Suprapubic skin (tissue), 4 donors: ENCODE data around the gene TPBG. TPM values are rescaled to one million over a fixed set of nuclear protein-coding genes. Genes with fewer than 3 reads are reported as not detected.
"Not testable (repeated sequence)": the region's sequence is repeated elsewhere in the genome, so short reads cannot be mapped to it uniquely, and the experiment has no call there.

Source experiments
- DNase-seq, 2 donors: peaks; one replicate each; pipeline ENCODE4 v3.0.0-alpha.2; 2019; ENCODE audit warnings: low spot score in 2 of 2
- H3K27ac ChIP-seq: fragments of 200-600 bp; sonication (generic); one replicate; pipeline ENCODE4 v1.5.1; 2019
- H3K27me3 ChIP-seq: fragments of 200-600 bp; sonication (generic); one replicate; pipeline ENCODE4 v1.5.1; 2019
- H3K36me3 ChIP-seq: fragments of 200-600 bp; sonication (generic); one replicate; pipeline ENCODE4 v1.5.1; 2019
- H3K4me1 ChIP-seq: fragments of 200-600 bp; sonication (generic); one replicate; pipeline ENCODE4 v1.5.1; 2019
- H3K4me3 ChIP-seq: fragments of 200-600 bp; sonication (generic); one replicate; pipeline ENCODE4 v1.5.1; 2019; ENCODE audit warnings: mild to moderate bottlenecking
- H3K9me3 ChIP-seq: fragments of 200-600 bp; sonication (generic); one replicate; pipeline ENCODE4 v1.5.1; 2019
- EP300 ChIP-seq: sonication (generic); formaldehyde crosslinking; IDR thresholded peaks from one replicate; pipeline ENCODE4 v1.6.1; 2017; ENCODE audit warnings: antibody characterized with exemption
- POLR2A ChIP-seq, 2 donors: fragments of 450-650 bp; IDR thresholded peaks; one replicate each; pipeline ENCODE4 v1.6.1; 2017; ENCODE audit warnings: antibody characterized with exemption in 2 of 2, mild to moderate bottlenecking in 2 of 2, moderate library complexity in 2 of 2
- POLR2AphosphoS5 ChIP-seq, 3 donors: sonication (generic); formaldehyde crosslinking; IDR thresholded peaks; one replicate each; pipeline ENCODE4 v1.6.1; 2017; ENCODE audit warnings: antibody characterized with exemption in 3 of 3
- WGBS: methylation state at CpG from one replicate; pipeline ENCODE4 v1.1.5; 2018; 5-methylcytosine and 5-hydroxymethylcytosine counted together
- total RNA-seq, 4 donors: library from RNA; depleted of rRNA; stranded (reverse); fragments of >200 nt; gene quantifications; one replicate each; pipeline ENCODE4 v1.1.0, GENCODE V29; 2016
- TF ChIP-seq, protein P1 (sequence below), 2 donors: fragments of 200-600 bp in 1 of 2; fragments of 450-650 bp in 1 of 2; sonication (generic) in 1 of 2; IDR thresholded peaks; one replicate each; pipeline ENCODE4 v1.5.1; 2016 to 2019; ENCODE audit warnings: antibody characterized with exemption in 2 of 2, mild to moderate bottlenecking in 1 of 2, moderate library complexity in 1 of 2

TPBG gene
- total RNA-seq, 4 donors from 2014 or later: 24.4 to 32.0 (median 29.5) TPM

DNA sequence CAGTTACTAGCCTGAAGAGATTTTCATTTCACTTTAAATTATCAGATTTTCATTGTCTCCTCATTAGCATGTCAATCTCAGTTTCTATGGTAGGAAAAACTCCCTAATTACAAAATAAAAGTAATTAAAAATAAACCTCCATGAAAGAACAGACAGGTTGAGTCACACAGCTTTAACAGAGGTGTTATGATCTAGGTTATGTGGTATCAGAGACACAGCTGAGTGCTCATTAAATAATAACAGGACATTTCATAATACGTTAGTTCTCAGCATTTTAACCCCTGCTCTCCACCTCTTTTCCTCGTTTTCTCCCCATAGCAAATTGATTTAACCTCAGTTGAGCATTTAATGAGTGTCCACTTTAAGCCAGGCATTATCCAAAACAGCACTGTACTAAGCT, 21.9 kb downstream of the TPBG start:
- H3K4me1 ChIP-seq: no peaks in the 10 kb centered on the region
- no peak overlapping the region for H3K4me3 ChIP-seq
- no peaks in the 10 kb centered on the region for H3K36me3 ChIP-seq
- no peaks in the 10 kb centered on the region for H3K27me3 ChIP-seq
- no peak overlapping the region for H3K27ac ChIP-seq
- 51% methylated on average over 2 of the region's 2 CpGs for WGBS
- no peak for TF ChIP-seq POLR2A (IDR thresholded peaks at IDR 0.05)
- no peak for TF ChIP-seq EP300
- TF ChIP-seq, protein P1, sequence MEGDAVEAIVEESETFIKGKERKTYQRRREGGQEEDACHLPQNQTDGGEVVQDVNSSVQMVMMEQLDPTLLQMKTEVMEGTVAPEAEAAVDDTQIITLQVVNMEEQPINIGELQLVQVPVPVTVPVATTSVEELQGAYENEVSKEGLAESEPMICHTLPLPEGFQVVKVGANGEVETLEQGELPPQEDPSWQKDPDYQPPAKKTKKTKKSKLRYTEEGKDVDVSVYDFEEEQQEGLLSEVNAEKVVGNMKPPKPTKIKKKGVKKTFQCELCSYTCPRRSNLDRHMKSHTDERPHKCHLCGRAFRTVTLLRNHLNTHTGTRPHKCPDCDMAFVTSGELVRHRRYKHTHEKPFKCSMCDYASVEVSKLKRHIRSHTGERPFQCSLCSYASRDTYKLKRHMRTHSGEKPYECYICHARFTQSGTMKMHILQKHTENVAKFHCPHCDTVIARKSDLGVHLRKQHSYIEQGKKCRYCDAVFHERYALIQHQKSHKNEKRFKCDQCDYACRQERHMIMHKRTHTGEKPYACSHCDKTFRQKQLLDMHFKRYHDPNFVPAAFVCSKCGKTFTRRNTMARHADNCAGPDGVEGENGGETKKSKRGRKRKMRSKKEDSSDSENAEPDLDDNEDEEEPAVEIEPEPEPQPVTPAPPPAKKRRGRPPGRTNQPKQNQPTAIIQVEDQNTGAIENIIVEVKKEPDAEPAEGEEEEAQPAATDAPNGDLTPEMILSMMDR (IDR thresholded peaks at IDR 0.05): no peak
- no peak for TF ChIP-seq POLR2AphosphoS5 (IDR thresholded peaks at IDR 0.05)
- DNase-seq: no peak
- no peaks in the 10 kb centered on the region for H3K9me3 ChIP-seq

DNA sequence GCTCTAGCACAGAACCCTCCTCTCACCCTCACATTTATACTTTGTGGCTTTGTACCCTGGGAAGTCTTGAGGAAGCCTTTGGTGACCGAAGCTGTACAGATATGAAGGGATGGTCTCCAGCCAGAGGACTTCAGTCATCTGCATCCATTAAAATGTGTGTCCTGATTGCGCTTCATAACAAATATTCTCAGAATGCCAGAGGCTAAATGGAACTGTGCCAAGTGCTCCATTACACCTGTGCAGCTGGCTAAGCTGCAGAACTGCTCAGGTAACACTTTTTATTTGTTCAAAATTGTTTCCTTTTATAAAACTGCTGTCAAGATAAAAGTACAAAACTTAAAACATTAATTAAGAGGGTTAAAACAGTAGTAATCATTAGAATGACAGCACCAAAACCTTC, 22.3 kb downstream of the TPBG start:
- no peak overlapping the region for H3K27ac ChIP-seq
- H3K36me3 ChIP-seq: no peaks in the 10 kb centered on the region
- no peaks in the 10 kb centered on the region for H3K9me3 ChIP-seq
- no peak for DNase-seq
- TF ChIP-seq, protein P1 (IDR thresholded peaks at IDR 0.05): no peak
- no peak for TF ChIP-seq POLR2A (IDR thresholded peaks at IDR 0.05)
- TF ChIP-seq EP300: no peak
- no peak for TF ChIP-seq POLR2AphosphoS5 (IDR thresholded peaks at IDR 0.05)
- no peaks in the 10 kb centered on the region for H3K4me1 ChIP-seq
- 83% methylated on average over 2 of the region's 2 CpGs for WGBS
- H3K27me3 ChIP-seq: no peaks in the 10 kb centered on the region
- H3K4me3 ChIP-seq: no peak overlapping the region

DNA sequence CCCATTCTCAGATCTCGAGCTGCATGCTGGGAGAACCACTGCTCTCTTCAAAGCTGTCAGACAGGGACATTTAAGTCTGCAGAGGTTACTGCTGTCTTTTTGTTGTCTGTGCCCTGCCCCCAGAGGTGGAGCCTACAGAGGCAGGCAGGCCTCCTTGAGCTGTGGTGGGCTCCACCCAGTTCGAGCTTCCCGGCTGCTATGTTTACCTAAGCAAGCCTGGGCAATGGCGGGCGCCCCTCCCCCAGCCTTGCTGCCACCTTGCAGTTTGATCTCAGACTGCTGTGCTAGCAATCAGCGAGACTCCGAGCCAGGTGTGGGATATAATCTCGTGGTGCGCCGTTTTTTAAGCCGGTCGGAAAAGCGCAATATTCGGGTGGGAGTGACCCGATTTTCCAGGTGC, 31.2 kb downstream of the TPBG start:
- not testable (repeated sequence) for H3K27ac ChIP-seq, H3K36me3 ChIP-seq, H3K4me1 ChIP-seq, H3K9me3 ChIP-seq, H3K4me3 ChIP-seq, DNase-seq, H3K27me3 ChIP-seq
- 93% methylated on average over 14 of the region's 15 CpGs for WGBS

DNA sequence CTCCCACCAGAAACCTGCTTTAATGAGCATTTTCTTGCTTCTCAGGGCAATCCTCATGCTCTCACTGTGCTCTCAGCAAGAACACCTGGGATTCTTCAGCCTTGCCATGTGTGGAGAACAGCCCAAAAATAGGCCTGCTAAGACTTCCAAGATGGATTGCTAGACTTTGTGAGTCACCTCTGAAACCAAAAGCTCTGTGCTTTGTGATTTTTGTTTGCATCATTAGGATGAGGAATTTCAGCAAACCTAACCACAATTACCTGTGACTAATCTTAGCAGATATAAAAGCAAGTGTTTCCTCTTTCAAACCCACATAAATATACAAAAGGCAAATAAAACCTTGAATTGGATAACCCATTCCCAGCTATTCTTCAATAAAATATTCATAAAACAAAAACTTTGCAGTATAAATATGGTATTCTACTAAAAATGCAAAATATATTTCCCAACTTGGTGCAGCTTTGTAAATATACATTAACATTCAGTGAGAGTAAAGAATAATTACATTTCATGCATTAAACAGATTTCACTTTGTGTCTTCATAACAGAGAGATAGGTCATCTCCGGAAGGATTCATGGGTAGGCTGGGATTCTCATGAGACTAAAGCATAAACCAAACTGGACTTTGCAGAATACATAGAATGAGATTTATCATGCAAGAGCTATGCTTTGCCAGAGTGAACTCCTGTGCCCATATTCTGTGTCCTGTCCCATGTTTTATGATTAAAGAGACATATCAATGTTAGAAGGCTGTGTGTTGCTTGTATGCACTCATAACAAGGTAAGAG, 33.5 kb downstream of the TPBG start:
- DNase-seq: no peak
- Histone ChIP-seq H3K9me3 (no peaks in the 10 kb centered on the region), H3K27ac (no peak overlapping the region), H3K4me3 (no peak overlapping the region), H3K4me1 (no peaks in the 10 kb centered on the region), H3K36me3 (no peaks in the 10 kb centered on the region), H3K27me3 (no peaks in the 10 kb centered on the region)
- WGBS: 96% methylated on average over 1 of the region's 1 CpG
- no peak for TF ChIP-seq POLR2A (IDR thresholded peaks at IDR 0.05)
- TF ChIP-seq, protein P1 (IDR thresholded peaks at IDR 0.05): no peak
- TF ChIP-seq POLR2AphosphoS5 (IDR thresholded peaks at IDR 0.05): no peak
- TF ChIP-seq EP300: no peak

DNA sequence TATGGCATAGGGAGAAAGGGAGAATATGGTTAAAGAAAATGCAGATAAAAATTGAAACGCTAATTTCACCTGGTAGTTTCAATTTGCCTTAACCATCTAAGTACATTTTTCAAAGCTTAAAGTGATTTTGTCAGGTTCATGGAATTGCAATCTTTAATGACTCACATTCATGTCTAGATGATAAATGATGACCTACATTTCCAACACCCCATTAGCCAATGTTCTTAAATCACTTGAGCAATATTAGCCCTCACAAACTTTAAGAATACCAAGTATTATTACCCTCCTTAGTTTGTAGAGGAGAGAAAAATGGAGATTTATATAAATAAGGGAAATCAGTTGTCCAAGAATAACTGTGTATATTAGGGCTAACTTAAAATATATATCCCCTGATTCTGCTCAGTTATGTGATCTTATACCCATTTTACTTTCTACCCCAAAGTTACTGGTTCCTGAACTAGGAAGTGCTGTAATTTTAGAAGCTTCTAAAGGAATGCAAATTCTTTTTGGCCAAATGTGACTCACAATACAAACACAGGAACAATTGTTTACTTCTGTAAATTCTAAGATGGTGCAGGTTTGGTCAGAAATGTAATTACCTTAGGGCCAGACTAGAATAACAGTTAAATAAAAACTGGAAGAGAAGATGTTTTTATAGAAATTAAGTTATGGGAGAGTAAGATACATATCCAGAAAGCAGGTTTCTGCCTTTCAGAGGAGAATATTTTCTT, 34.5 kb downstream of the TPBG start:
- Histone ChIP-seq H3K27me3 (no peaks in the 10 kb centered on the region), H3K4me3 (no peak overlapping the region), H3K27ac (no peak overlapping the region), H3K9me3 (no peaks in the 10 kb centered on the region), H3K36me3 (no peaks in the 10 kb centered on the region), H3K4me1 (no peaks in the 10 kb centered on the region)
- 70% methylated on average over 1 of the region's 1 CpG for WGBS
- no peak for TF ChIP-seq POLR2AphosphoS5 (IDR thresholded peaks at IDR 0.05)
- TF ChIP-seq, protein P1 (IDR thresholded peaks at IDR 0.05): no peak
- TF ChIP-seq POLR2A (IDR thresholded peaks at IDR 0.05): no peak
- TF ChIP-seq EP300: no peak
- no peak for DNase-seq
